ENCODE results near the gene SLC27A4.

The SLC27A4 gene

GRCh38 chr9:128365525-128365924 lies 25.2 kb downstream of the SLC27A4 start:
- ATAC-seq (no peak), DNase-seq (no peak)

- no peak for ATAC-seq
Measured at GRCh38 chr9:128369024-128369706, 28.8 kb downstream of the SLC27A4 start.

GRCh38 chr9:128370367-128370751 lies 30.0 kb downstream of the SLC27A4 start:
- ATAC-seq (no peak), DNase-seq (no peak)

More at GRCh38 chr9:128369024-128369706, 28.8 kb downstream of the SLC27A4 start:
- DNase-seq, result no peak

- ATAC-seq (peak; percentile 99), DNase-seq (peak; percentile 96)
Measured at GRCh38 chr9:128370752-128371629, 30.7 kb downstream of the SLC27A4 start, which contains the start of gene URM1. Gene URM1, plus strand, starts transcription at chr9:128371374. Its CDS starts 7 bp downstream, at chr9:128371381.

- DNase-seq (no peak), ATAC-seq (peak; percentile 46)
Measured at GRCh38 chr9:128371630-128372117, 31.3 kb downstream of the SLC27A4 start.

- ATAC-seq (no peak), DNase-seq (no peak)
Measured at GRCh38 chr9:128372188-128372641, 31.9 kb downstream of the SLC27A4 start.

- ATAC-seq, result no peak
- DNase-seq, result no peak
Measured at GRCh38 chr9:128372784-128373183, 32.5 kb downstream of the SLC27A4 start.

GRCh38 chr9:128374221-128374675 lies 33.9 kb downstream of the SLC27A4 start:
- ATAC-seq (no peak), DNase-seq (no peak)

- no peak for ATAC-seq
- DNase-seq, result no peak
Measured at GRCh38 chr9:128375865-128376264, 35.5 kb downstream of the SLC27A4 start.

GRCh38 chr9:128382261-128382660 lies 41.9 kb downstream of the SLC27A4 start:
- ATAC-seq (no peak), DNase-seq (no peak)

GRCh38 chr9:128383007-128383753 lies 42.9 kb downstream of the SLC27A4 start:
- DNase-seq (no peak), ATAC-seq (no peak)

GRCh38 chr9:128383791-128384190 lies 43.5 kb downstream of the SLC27A4 start:
- ATAC-seq, result no peak

GRCh38 chr9:128384801-128385495 lies 44.6 kb downstream of the SLC27A4 start:
- DNase-seq (no peak), ATAC-seq (no peak)

More at GRCh38 chr9:128383791-128384190, 43.5 kb downstream of the SLC27A4 start:
- no peak for DNase-seq

- ATAC-seq (no peak), DNase-seq (no peak)
Measured at GRCh38 chr9:128385496-128386460, 45.5 kb downstream of the SLC27A4 start.

GRCh38 chr9:128388150-128388549 lies 47.8 kb downstream of the SLC27A4 start:
- DNase-seq (no peak), ATAC-seq (no peak)

- no peak for ATAC-seq
- no peak for DNase-seq
Measured at GRCh38 chr9:128389395-128390149, 49.2 kb downstream of the SLC27A4 start.

GRCh38 chr9:128390150-128390812 lies 50.0 kb downstream of the SLC27A4 start:
- ATAC-seq, result no peak

GRCh38 chr9:128390813-128391711 lies 50.7 kb downstream of the SLC27A4 start:
- ATAC-seq, result no peak
- no peak for DNase-seq

More at GRCh38 chr9:128390150-128390812, 50.0 kb downstream of the SLC27A4 start:
- DNase-seq, result no peak

Data from stimulated activated naive CD8-positive, alpha-beta T cell treated with anti-CD3 and anti-CD28 coated beads, Interleukin-15, Interleukin-2, amounts not matched to agents 100 U/mL and 50 U/mL, for 24 hours (primary cell).